ENCODE results near the gene RPS27.

Gene RPS27

DNA sequence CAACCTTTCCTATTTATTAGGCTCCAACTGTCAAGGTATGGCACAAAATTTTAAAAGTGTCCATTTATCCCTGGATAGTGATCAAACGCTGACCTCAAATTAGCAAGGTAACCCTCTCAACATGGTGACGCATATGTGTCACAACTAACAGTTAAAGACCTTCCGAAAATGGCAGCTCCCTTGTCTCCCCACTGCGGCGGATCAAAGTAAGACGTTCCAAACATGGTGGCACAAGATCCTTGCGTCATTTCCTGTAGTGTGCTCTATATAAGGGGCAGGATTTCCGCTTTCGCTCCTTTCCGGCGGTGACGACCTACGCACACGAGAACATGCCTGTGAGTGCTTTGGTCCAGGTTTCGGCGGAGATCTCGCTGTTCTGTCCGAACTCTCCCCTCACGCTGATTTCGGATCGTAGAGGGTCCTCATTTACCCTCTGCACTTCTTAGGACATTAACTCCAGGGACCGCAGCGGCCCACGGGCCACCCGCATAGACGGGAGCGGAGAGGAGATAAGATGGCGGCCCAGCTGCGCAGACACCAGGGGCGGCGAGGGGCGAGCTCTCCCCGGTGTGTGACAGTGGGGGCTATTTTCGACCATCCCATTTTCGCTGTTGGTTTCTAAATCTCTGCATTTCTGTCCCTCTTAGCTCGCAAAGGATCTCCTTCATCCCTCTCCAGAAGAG, at the start of gene RPS27:
TSS of gene RPS27 (plus strand) at position 295 of the 683 bp plus-strand sequence. CDS start at position 330, 35 bp downstream.
- DNase-seq (ENCODE audit: low spot score), result peak; percentile 98

DNA sequence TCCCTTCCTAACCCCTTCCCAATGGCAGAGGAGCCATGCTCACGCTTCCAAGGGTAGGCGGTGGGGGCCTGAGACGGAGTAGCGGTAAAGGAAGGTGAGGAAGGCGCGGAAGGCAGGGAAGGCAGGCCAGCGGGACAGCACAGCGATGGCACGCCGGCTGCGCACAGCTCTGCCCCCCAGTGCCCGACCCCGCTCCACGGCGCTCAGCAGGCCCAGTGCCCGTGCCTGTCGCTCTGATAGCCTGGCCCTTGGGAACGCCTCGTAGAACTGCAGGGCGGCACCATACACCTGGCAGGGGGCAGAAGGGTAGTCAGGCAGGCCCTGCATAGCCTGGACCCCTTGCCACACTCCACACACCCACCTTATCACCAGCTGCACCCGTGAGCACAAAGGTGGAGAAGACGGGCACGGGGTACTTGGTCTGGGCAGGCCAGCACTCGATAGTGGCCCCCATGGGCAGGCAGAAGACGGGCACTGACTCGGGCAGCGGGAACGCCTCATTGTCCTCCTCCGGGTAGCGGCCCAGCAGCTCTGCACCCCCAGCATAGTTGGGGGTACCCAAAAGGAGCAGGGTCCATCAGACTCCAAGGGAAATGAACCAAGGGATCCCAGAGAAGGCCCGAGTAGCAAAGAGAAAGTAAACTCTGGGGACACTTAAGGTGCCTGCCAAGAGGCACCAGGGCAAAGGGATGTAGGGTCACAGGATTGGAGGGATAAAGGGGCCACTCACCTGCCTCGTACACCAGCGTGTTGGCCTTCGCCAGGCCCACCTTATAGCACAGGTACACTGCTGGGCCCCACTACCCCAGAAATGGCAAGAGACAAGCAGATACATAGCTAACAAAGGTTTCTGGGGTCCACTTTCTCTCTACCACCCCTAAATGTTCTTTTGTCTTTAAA, 48.5 kb upstream of the RPS27 start:
- DNase-seq (ENCODE audit: low spot score), result no peak

DNA sequence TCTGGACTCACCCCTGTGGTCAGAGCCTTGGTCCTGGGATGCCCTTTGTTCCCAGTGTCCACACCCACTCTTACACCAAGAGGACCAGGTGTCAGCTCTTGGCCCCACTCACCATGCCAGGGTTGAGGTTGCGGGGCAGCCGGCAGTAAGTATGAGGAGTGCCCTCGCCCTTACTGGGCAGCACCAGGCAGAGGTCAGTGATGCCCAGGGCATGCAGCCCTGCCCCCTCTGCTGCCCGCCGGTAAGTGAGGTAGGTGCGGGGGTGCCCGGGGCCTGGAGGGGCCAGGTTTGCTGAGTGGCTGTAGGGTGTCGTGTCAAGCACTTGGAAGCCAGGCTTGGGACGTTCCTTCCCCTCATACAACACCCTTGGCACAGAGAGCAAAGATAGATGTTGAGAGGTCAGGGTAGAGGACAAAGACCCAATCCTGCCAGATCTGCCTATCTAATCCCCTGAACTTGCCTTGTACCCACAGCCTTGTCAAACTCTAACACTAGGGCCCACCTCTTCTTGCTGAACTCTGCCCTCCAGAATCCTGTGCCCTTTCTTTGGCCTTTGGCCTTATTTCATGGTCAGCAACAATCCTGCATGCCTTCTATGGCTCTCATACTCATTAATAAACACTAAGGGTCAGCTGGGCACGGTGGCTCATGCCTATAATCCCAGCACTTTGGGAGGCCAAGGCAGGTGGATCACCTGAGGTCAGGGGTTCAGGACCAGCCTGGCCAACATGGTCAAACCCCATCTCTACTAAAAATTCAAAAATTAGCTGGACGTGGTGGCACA, 47.6 kb upstream of the RPS27 start:
- DNase-seq (ENCODE audit: low spot score), result no peak

DNA sequence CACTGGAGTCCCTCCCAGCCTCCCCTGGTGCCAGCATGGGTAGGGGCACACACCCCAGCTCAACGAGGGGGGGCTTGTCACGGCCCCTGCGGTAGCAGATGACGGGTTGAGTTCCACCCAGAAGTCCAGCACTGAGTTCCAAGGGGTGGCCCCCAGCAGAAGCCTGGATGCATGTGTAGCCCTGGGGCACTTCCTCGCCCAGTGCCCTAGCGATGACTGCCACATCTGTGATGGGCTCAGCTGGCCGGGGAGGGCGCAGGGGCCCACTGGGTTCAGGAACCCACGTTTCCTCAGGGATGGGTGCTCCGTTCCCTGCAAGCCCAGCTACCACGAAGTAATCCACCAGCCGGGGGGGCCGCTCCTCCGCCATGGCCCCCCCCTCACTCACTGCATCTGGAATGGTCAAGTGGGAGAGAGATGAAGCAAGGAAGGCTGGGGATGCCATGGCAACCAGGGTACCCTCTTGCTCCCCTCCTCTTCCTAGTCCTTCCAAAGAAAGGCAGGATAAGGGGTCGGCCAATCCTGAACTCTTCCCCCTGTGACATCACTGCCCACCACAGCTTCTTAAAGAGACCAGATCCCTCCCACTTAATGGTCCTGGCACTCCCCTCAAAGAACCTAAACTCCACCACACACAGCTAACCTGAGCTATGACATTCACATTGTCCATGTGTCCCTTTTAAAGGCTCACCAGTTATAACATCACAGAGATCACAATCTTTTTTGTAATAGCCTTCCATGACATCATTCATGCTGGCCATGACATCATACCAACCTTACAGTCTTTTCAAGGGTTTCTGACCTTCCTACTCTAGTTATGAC, 46.3 kb upstream of the RPS27 start:
- DNase-seq (ENCODE audit: low spot score), result no peak

DNA sequence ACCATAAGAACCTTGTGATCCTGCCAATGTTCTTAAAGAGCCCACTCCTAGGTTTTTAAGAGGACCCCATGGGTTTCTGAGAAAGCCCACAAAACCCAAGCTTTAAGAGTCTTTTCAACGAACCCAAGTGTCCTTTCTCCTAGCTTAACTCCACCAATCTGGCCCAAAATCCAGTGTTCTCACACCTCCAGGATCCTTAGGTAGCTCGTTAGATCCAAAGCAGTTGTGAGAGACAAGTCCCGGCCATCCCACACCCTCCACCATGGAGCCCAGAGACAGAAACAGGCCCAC, 45.8 kb upstream of the RPS27 start:
- no peak for DNase-seq (ENCODE audit: low spot score)

DNA sequence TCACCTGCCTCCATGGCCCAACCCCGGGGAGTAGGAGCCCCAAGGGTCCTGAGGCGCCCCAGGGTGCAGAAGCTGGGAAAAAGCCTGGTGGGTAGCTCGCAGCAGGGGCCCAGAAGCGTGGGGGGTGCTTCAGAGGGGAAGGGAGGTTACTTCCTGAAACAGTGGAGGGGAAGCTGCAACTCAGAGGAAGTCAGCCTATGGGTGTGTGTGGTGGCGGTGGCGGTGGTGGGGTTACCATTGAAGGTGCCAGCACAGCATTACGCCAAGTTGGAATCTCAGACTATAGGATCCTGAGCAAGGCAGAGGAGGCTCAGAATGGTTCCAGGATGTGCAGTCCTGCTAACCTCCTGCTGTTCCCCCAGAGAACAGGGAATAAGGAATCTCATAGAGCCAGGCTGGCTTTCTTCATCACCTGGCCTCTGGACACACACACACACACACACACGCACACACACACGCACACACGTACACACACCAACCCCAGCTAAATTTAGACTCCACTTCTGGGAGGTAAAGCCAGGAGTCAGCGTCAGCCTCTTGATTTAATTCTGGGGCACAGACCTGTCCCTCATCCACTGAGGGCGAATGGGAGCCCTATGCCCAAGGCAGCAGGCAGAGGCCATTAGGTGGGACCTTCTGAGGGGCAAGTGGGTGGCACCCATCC, 45.3 kb upstream of the RPS27 start:
- DNase-seq (ENCODE audit: low spot score), result no peak

DNA sequence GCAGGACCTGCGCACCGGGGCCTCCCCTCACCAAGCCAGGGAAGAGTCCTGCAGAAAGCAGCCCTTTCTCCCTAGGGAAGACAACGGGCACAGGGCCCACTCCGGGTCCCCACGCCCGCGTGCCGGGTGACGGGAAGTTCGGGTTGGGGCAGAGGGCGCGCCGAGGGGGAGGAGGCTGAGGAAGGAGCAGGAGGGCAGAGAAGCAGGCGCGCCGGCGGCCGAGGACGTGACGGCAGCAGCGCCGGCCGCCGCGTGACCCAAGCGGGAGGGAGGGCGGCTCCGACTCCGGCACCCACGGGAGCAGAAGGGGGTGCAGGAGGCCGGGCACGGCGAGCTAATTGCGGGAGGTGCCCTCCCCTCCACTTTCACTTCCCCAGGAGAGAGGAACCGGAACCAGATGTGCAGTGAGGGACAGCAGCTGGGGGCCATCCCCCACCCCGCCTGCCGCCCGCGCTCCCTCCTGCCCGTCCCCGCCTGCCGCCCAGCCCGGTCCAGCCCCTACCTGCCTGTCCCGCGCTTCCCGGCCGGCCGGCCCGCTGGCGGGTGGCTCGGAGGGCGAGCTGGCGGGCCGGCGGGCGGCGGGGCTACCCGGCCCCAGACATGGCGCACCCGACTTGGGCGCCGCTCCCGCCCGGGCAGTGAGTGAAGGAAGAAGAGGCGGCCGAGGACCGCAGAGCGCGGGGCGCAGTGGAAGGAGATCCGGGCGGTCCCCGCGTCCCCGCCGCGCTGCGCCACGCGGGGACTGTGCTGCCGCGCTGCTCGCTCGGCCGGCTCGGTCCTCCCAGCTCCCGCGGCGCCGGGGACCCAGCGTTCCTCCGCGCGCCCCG, 44.6 kb upstream of the RPS27 start:
- peak; percentile 78 for DNase-seq (ENCODE audit: low spot score)

DNA sequence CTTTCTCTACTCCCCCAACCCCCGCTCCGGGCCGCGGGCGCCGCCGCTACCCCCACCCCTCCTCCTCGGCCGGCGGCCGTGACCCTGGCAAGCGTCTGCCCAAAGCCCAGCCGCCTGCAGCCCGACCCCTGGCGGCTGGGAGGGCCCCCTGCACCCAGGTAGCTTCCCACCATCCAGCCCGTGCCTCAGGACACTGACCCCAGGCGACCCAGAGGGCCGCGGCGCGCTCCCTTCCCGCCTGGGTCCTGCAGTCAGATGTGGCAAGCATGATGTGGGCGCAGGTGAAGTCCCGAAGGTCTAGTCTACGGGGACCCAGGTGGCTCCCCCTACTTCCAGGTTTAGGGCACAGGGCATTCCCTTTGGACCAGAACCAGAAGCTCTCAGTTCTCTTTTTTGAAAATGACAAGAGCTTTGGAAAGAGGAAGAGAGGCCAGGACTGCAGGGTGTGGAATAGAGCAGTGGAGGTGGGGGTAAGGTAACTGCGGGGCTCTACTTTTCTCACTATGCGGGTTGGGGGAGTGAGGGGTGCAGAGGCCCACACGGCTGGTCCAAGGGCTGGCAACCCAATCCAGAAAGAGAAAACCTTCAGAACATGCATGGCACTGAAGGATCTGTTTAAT, 43.8 kb upstream of the RPS27 start, which contains the start of gene DENND4B:
TSS of gene DENND4B (minus strand) at position 97 of the 620 bp plus-strand sequence. CDS start 2,344 bp downstream, outside the sequence.
- DNase-seq (ENCODE audit: low spot score), result peak; percentile 84

DNA sequence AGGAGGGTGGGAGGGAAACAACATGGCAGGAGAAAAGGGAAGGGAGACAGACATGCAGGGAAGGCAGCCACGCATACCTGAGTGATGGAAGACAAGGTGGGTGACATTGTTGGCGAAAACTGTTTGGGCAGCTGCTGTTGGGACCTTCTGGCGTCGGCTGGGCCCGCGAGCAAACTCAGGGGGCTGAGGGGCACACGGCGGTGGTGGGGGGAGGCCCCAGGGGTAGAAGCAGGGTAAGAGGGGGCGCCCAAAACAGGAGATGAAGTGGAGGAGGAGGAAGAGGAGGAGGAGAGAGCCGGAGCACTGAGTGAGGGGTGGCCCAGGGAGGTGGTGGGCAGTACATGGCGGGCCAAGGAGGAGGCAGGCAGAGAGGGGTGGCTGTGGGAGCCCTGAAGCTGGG, 39.4 kb upstream of the RPS27 start:
- DNase-seq (ENCODE audit: low spot score), result no peak

DNA sequence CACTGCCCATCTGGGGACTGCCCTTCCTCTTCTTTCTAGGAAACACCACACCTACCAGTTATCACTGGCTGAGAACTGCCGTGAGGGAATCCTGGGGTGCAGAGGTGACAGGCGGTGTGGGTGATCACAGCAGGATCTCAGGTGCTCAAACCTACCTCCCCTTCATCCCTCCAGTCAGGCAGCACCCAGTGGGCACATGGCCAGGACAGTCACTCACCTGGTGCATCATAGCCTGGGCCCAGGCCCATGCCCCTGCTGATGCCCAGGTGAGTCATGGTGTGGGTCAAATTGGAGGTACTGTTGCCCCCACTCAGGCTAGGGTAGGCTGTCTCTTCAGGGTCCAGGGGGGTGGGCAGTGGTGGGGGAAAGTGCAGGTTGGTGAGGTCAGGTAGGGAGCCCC, 38.8 kb upstream of the RPS27 start:
- DNase-seq (ENCODE audit: low spot score), result peak; percentile 45

DNA sequence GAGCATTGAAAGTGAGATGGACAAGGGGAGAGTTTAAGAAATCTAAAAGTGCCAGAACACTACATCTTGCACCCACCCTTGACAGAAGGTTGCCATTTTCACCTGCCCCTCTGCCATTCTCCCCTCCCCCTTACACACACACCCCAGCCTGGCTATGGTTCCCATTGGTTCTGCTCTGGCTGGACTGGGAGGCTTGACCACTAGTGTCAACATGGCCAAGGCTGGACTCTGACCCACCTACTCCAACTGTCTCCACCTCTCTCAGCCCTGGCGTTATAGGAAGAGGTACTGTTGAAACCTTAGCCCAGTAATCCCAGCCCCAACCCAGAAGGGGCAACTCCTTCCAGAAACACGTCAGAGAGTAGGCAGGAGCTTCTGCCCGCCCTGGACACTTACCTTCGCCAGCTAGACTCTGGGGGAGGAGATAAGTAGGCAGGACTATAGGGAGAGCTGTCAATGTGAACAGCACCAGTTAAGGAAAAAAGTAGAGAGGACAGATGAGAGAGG, 36.6 kb upstream of the RPS27 start:
- DNase-seq (ENCODE audit: low spot score), result no peak

DNA sequence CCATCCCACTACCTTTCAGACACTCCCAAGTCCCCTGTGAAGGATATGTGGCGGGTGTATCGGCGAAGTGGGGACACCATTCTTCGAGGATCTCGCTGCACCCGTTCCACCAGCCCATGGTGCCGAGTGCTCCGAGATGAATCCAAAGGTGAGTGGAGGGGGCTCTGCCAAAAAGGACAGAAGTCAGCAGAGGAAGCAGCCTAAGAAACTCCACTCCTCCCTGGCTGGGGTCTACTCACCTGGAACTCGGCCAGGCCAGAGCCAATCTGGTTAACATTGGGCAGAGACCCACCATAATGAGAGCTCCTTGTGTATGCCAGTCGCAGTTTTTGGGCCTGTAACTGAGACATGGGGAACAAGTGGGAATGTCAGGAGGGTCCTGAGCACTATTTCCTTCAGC, 35.7 kb upstream of the RPS27 start:
- no peak for DNase-seq (ENCODE audit: low spot score)

DNA sequence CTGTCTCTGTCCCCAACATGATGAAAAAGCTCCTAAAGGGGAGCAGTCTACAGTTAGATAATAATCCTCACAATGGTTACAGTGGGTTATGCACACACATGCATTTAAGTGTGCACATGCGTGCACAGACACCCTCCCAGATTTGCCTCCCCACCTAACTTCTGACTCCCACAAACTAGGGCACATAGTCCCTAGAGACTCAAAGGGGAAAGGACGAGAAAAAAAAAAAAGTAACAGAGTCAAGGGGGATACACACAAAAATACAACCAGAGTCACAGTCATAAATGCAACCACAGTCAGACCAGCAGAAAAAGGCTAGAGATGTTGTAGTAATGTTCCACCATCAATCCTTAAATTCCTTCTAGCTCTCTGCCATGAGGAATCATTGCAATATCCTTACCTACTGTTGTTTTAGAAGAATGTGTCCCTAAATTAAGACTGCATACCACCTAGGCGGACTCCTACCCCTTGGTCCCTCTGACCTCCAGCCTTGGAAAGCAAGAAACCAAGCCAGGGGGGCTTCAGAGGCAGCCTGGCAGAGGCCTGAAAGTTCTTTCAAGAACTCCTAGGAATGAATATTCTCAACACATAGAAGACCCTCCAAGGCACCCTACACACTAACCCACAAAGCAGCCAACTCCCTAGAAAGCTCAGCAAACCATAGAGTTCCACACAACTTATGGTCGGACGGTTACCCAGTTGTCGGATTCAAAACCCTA, 33.4 kb upstream of the RPS27 start:
- no peak for DNase-seq (ENCODE audit: low spot score)

DNA sequence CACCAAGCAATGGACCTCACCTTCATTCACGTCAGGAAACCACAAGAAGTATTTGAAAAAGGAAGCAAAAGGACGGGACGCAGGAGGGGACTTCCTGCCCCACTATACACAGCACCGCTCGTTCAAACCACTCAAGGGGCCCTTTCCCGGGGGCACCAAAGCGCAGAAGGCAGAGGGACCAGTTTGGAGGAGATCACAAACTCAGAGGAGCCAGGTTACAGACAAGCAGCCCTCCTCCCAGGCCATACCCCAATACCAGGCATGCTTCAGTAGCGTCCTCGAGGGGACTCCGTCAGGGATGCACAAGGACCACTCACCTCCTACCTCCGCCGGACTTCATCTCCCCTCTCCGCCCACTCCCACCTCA, 32.8 kb upstream of the RPS27 start:
- DNase-seq (ENCODE audit: low spot score), result peak; percentile 56

DNA sequence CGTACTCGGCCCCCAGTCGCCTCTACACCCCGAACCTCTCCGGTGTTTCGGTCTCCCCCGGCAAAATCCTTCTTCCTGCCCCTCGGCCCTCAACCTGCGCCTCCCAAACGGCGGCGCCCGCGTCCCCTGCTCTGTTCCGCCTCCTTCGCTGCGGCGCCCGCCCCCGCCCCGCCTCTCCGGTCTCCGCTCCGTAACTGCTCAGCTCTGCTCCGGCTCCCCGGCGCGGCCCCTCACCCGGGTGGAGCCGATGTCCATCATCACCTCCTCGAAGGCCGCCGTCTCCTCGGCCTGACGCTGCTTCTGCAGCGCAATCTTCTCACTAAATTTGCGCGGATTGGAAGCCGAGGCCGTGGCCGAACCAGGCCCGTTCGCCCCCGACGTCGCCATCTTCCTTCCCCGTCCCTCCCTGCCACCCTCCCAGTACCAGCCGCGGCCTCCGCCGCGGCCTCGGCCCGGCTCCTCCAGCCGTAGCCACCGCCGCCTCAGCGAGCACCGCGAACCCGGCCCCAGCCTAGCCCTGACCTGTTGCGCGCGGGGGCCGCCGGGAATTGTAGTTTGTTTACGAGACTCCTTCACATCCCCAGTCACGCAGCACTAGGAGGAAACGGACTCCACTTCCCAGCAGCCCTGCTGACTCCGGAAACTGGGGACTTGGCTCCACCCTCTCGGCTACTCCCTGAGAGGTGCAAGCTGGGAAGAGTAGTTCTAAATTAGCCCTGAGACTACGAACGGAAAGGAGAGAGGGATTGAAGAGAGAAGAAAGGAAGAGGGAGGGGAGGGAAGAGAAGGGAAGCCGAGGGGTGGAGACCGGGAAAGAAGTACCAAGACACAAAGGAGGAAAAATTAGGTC, 32.2 kb upstream of the RPS27 start, which contains the start of gene CRTC2:
TSS of gene CRTC2 (minus strand) at position 502 of the 850 bp plus-strand sequence. CDS start at position 387, 115 bp downstream.
- peak; percentile 99 for DNase-seq (ENCODE audit: low spot score)

DNA sequence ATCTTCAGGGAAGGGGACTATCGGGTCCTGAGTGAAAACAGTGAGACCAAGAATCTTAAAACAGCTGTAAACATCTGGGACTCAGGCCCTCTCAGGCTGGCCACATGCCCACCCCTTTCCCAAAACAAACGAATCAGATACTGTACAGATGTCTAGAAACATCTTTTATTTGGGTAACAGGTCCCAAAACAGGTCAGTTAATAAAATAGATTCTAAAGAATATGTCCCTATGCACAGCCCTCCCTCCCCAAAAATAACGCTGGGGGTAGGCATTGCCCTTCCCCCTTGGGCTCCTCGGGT, 31.7 kb upstream of the RPS27 start:
- no peak for DNase-seq (ENCODE audit: low spot score)

DNA sequence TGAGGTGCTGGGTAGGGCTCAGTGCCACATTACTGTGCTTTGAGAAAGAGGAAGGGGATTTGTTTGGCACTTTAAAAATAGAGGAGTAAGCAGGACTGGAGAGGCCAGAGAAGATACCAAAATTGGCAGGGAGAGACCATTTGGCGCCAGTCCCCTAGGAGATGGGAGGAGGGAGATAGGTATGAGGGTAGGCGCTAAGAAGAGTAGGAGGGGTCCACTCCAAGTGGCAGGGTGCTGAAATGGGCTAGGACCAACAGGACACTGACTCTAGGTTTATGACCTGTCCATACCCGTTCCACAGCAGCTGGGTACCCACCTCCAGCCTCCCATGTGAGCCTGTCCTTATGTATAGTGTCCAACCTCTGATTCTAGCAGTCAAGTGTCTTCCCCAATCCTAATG, 31.1 kb upstream of the RPS27 start:
- DNase-seq (ENCODE audit: low spot score), result no peak

DNA sequence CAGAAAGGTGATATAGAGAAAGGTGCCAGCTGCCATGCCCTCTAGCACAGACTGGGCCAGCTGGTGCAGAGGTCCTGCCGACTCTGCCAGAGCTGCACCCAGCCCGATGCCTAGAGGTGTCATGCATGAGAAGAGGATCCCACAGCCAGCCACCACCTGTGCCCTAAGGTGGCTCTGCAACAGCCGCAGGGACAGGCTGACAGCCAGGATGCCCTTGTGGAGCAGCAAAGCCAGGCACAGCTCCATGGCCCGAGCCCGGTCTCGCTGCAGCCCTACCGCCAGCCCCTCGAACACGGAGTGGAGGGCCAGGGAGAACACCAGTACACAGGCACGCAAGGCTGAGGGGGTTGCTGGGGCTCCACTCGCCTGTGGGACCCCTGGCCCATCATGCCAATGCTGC, 30.4 kb upstream of the RPS27 start:
- DNase-seq (ENCODE audit: low spot score), result no peak
